WTC11 (cell line): ENCODE measurements around the gene EXOSC1. TPM values are rescaled to one million over a fixed set of nuclear protein-coding genes. Genes with fewer than 3 reads are reported as not detected.
"Not testable (repeated sequence)": the region's sequence is repeated elsewhere in the genome, so short reads cannot be mapped to it uniquely, and the experiment has no call there.

Experiments
- ATAC-seq: fragments of 200-7000 bp; cut with Tn5 transposase; 2 replicates; pipeline ENCODE4 v1.10.0; 2021; ENCODE audit warnings: mild to moderate bottlenecking, moderate library complexity
- CTCF ChIA-PET: fragments of 300-600 bp; sonication (Branson Sonifier 250); formaldehyde crosslinking; loops from one replicate; lab custom pipeline; 2021; ENCODE audit warnings: antibody characterized with exemption; lab: Charles Lee
- POLR2A ChIA-PET: fragments of 350-600 bp; sonication (Branson Sonifier 250); formaldehyde crosslinking; loops from one replicate; lab custom pipeline; 2021; ENCODE audit warnings: antibody characterized with exemption; lab: Charles Lee
- DNase-seq: peaks from one replicate; pipeline ENCODE4 v3.0.0; 2021; ENCODE audit warnings: low spot score
- H3K27ac Mint-ChIP-seq: 2 replicates; pipeline ENCODE4 v1.8.0; 2021; ENCODE audit warnings: mixed read lengths
- H3K27me3 Mint-ChIP-seq: 2 replicates; pipeline ENCODE4 v1.8.0; 2021; ENCODE audit warnings: low read depth, mild to moderate bottlenecking, moderate library complexity, mixed read lengths
- H3K36me3 Mint-ChIP-seq: 2 replicates; pipeline ENCODE4 v1.8.0; 2021; ENCODE audit warnings: mixed read lengths
- H3K4me1 Mint-ChIP-seq: 2 replicates; pipeline ENCODE4 v1.8.0; 2022; ENCODE audit warnings: mixed read lengths
- H3K4me3 Mint-ChIP-seq: 2 replicates; pipeline ENCODE4 v1.8.0; 2021; ENCODE audit warnings: mild to moderate bottlenecking, moderate library complexity, mixed read lengths
- H3K9me3 Mint-ChIP-seq: 2 replicates; pipeline ENCODE4 v1.8.0; 2021; ENCODE audit warnings: mixed read lengths
- ATF1 ChIP-seq: sonication (generic); formaldehyde crosslinking; IDR thresholded peaks from 2 replicates; pipeline ENCODE4 v1.8.1; 2023; ENCODE audit warnings: mild to moderate bottlenecking, moderate library complexity, missing genetic modification reagents
- ATF2 ChIP-seq: sonication (generic); formaldehyde crosslinking; IDR thresholded peaks from 2 replicates; pipeline ENCODE4 v1.8.1; 2022; ENCODE audit warnings: low read depth, missing genetic modification reagents, borderline replicate concordance
- FOXK1 ChIP-seq: sonication (generic); formaldehyde crosslinking; IDR thresholded peaks from 2 replicates; pipeline ENCODE4 v1.8.0; 2022; ENCODE audit warnings: mild to moderate bottlenecking, moderate library complexity, missing genetic modification reagents
- GRHL2 ChIP-seq: fragments of 250-450 bp; sonication (Bioruptor Pico); IDR thresholded peaks from 2 replicates; pipeline ENCODE4 v1.8.0; 2022; ENCODE audit warnings: mild to moderate bottlenecking, moderate library complexity; ENCODE audit not compliant: insufficient replicate concordance, severe bottlenecking
- JAZF1 ChIP-seq: fragments of 250-450 bp; sonication (Bioruptor Pico); IDR thresholded peaks from 2 replicates; pipeline ENCODE4 v1.9.0; 2021; ENCODE audit warnings: moderate library complexity, mild to moderate bottlenecking, inconsistent platforms
- MAX ChIP-seq: sonication (generic); formaldehyde crosslinking; IDR thresholded peaks from 2 replicates; pipeline ENCODE4 v1.8.0; 2022; ENCODE audit warnings: mild to moderate bottlenecking, missing genetic modification reagents
- MXD4 ChIP-seq: fragments of 250-450 bp; sonication (Bioruptor Pico); IDR thresholded peaks from 2 replicates; pipeline ENCODE4 v1.8.0; 2021; ENCODE audit warnings: mild to moderate bottlenecking, moderate library complexity, borderline replicate concordance
- NFATC4 ChIP-seq: fragments of 250-450 bp; sonication (Bioruptor Pico); IDR thresholded peaks from 2 replicates; pipeline ENCODE4 v1.9.0; 2021; ENCODE audit warnings: mild to moderate bottlenecking
- NR1H2 ChIP-seq: sonication (generic); formaldehyde crosslinking; IDR thresholded peaks from 2 replicates; pipeline ENCODE4 v1.9.0; 2021; ENCODE audit warnings: mild to moderate bottlenecking, moderate library complexity, missing genetic modification reagents
- SP1 ChIP-seq: sonication (generic); formaldehyde crosslinking; conservative IDR thresholded peaks from 2 replicates; pipeline ENCODE4 v1.8.1; 2022; ENCODE audit warnings: missing genetic modification reagents
- ZBTB21 ChIP-seq: sonication (generic); formaldehyde crosslinking; IDR thresholded peaks from 2 replicates; pipeline ENCODE4 v1.8.1; 2023; ENCODE audit warnings: mild to moderate bottlenecking, missing genetic modification reagents, borderline replicate concordance
- ZNF281 ChIP-seq: sonication (generic); formaldehyde crosslinking; IDR thresholded peaks from 2 replicates; pipeline ENCODE4 v1.8.0; 2023; ENCODE audit warnings: mild to moderate bottlenecking, missing genetic modification reagents
- total RNA-seq: library from RNA; stranded (reverse); gene quantifications from 3 replicates; pipeline ENCODE4 v1.2.3, GENCODE V29; 2021
- TF ChIP-seq, protein P1 (sequence below): fragments of 250-450 bp; sonication (Bioruptor Pico); IDR thresholded peaks from 2 replicates; pipeline ENCODE4 v1.8.0; 2021; ENCODE audit warnings: mild to moderate bottlenecking
- TF ChIP-seq, protein P2 (sequence below): sonication (generic); formaldehyde crosslinking; IDR thresholded peaks from 2 replicates; pipeline ENCODE4 v1.8.0; 2023; ENCODE audit warnings: missing genetic modification reagents, mild to moderate bottlenecking, borderline replicate concordance
- TF ChIP-seq, protein P3 (sequence below): sonication (generic); formaldehyde crosslinking; IDR thresholded peaks from 2 replicates; pipeline ENCODE4 v1.8.0; 2022; ENCODE audit warnings: mild to moderate bottlenecking, missing genetic modification reagents
- TF ChIP-seq, protein P4 (sequence below): sonication (generic); formaldehyde crosslinking; IDR thresholded peaks from 2 replicates; pipeline ENCODE4 v1.8.1; 2022; ENCODE audit warnings: missing genetic modification reagents, borderline replicate concordance
- TF ChIP-seq, protein P5 (sequence below): sonication (generic); formaldehyde crosslinking; IDR thresholded peaks from 2 replicates; pipeline ENCODE4 v1.8.1; 2023; ENCODE audit warnings: mild to moderate bottlenecking, missing genetic modification reagents, moderate library complexity

The EXOSC1 gene
- total RNA-seq, 1 experiment from 2014 or later, result 53.7 TPM

- TF ChIP-seq ZNF281 (no peak), MXD4 (CRISPR knock-in tag) (no peak), NR1H2 (CRISPR knock-in tag) (no peak), ZBTB21 (no peak), ATF1 (CRISPR knock-in tag) (no peak)
- TF ChIP-seq, protein P1, sequence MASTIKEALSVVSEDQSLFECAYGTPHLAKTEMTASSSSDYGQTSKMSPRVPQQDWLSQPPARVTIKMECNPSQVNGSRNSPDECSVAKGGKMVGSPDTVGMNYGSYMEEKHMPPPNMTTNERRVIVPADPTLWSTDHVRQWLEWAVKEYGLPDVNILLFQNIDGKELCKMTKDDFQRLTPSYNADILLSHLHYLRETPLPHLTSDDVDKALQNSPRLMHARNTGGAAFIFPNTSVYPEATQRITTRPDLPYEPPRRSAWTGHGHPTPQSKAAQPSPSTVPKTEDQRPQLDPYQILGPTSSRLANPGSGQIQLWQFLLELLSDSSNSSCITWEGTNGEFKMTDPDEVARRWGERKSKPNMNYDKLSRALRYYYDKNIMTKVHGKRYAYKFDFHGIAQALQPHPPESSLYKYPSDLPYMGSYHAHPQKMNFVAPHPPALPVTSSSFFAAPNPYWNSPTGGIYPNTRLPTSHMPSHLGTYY, result no peak
- TF ChIP-seq, protein P2, sequence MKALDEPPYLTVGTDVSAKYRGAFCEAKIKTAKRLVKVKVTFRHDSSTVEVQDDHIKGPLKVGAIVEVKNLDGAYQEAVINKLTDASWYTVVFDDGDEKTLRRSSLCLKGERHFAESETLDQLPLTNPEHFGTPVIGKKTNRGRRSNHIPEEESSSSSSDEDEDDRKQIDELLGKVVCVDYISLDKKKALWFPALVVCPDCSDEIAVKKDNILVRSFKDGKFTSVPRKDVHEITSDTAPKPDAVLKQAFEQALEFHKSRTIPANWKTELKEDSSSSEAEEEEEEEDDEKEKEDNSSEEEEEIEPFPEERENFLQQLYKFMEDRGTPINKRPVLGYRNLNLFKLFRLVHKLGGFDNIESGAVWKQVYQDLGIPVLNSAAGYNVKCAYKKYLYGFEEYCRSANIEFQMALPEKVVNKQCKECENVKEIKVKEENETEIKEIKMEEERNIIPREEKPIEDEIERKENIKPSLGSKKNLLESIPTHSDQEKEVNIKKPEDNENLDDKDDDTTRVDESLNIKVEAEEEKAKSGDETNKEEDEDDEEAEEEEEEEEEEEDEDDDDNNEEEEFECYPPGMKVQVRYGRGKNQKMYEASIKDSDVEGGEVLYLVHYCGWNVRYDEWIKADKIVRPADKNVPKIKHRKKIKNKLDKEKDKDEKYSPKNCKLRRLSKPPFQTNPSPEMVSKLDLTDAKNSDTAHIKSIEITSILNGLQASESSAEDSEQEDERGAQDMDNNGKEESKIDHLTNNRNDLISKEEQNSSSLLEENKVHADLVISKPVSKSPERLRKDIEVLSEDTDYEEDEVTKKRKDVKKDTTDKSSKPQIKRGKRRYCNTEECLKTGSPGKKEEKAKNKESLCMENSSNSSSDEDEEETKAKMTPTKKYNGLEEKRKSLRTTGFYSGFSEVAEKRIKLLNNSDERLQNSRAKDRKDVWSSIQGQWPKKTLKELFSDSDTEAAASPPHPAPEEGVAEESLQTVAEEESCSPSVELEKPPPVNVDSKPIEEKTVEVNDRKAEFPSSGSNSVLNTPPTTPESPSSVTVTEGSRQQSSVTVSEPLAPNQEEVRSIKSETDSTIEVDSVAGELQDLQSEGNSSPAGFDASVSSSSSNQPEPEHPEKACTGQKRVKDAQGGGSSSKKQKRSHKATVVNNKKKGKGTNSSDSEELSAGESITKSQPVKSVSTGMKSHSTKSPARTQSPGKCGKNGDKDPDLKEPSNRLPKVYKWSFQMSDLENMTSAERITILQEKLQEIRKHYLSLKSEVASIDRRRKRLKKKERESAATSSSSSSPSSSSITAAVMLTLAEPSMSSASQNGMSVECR (CRISPR knock-in tag), result no peak
- TF ChIP-seq, protein P3, sequence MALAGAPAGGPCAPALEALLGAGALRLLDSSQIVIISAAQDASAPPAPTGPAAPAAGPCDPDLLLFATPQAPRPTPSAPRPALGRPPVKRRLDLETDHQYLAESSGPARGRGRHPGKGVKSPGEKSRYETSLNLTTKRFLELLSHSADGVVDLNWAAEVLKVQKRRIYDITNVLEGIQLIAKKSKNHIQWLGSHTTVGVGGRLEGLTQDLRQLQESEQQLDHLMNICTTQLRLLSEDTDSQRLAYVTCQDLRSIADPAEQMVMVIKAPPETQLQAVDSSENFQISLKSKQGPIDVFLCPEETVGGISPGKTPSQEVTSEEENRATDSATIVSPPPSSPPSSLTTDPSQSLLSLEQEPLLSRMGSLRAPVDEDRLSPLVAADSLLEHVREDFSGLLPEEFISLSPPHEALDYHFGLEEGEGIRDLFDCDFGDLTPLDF (CRISPR knock-in tag), result no peak
These were observed 35.3 kb upstream of the EXOSC1 start (continued) for GRCh38 chr10:97481071-97481470.

- POLR2A ChIA-PET, result interaction anchor here (0.9 to 1.4 kb wide), 5 partner anchors 12 to 207 kb away, joined by 3 to 5 read pairs (median 4); partner anchors contain the start of genes AVPI1 and UBTD1
- Mint-ChIP-seq H3K36me3 (peaks cover 43% of the 10 kb centered on the region), H3K9me3 (no peaks in the 10 kb centered on the region), H3K27ac (peak overlapping the region; percentile 94), H3K27me3 (no peaks in the 10 kb centered on the region)
- ATAC-seq, result peak; percentile 96
- TF ChIP-seq JAZF1 (CRISPR knock-in tag), result no peak
- TF ChIP-seq FOXK1, result 0 out of 2 replicates have a peak, but pooled peaks have one; percentile 41
- peak; percentile 55; the same call in 1 of the 2 replicates for TF ChIP-seq MAX (CRISPR knock-in tag)
- TF ChIP-seq MXD4 (CRISPR knock-in tag), result no peak
- TF ChIP-seq, protein P4, sequence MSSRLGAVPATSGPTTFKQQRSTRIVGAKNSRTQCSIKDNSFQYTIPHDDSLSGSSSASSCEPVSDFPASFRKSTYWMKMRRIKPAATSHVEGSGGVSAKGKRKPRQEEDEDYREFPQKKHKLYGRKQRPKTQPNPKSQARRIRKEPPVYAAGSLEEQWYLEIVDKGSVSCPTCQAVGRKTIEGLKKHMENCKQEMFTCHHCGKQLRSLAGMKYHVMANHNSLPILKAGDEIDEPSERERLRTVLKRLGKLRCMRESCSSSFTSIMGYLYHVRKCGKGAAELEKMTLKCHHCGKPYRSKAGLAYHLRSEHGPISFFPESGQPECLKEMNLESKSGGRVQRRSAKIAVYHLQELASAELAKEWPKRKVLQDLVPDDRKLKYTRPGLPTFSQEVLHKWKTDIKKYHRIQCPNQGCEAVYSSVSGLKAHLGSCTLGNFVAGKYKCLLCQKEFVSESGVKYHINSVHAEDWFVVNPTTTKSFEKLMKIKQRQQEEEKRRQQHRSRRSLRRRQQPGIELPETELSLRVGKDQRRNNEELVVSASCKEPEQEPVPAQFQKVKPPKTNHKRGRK (CRISPR knock-in tag), result no peak
- TF ChIP-seq, protein P5, sequence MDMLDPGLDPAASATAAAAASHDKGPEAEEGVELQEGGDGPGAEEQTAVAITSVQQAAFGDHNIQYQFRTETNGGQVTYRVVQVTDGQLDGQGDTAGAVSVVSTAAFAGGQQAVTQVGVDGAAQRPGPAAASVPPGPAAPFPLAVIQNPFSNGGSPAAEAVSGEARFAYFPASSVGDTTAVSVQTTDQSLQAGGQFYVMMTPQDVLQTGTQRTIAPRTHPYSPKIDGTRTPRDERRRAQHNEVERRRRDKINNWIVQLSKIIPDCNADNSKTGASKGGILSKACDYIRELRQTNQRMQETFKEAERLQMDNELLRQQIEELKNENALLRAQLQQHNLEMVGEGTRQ, result 0 out of 2 replicates have a peak, but pooled peaks have one; percentile 18
- no peak for TF ChIP-seq ATF2 (CRISPR knock-in tag)
- TF ChIP-seq GRHL2 (CRISPR knock-in tag), result no peak
- no peak for TF ChIP-seq NFATC4 (CRISPR knock-in tag)
- peak; percentile 38; the same call in 1 of the 2 replicates for TF ChIP-seq SP1 (CRISPR knock-in tag)
- TF ChIP-seq, all 79 proteins: peak for 4
- peak; percentile 87 for DNase-seq
- H3K4me3 Mint-ChIP-seq, result peak overlapping the region; percentile 11
- CTCF ChIA-PET, result interaction anchor here (0.7 to 2.1 kb wide), 15 partner anchors 15 to 197 kb away, joined by 3 to 6 read pairs (median 4); partner anchors contain the start of genes ANKRD2, RRP12 and UBTD1
- H3K4me1 Mint-ChIP-seq, result peaks cover 21% of the 10 kb centered on the region
These were observed 34.1 kb upstream of the EXOSC1 start for GRCh38 chr10:97479939-97480338.

- Mint-ChIP-seq H3K36me3 (peaks cover 48% of the 10 kb centered on the region), H3K27ac (peak overlapping the region; percentile 69), H3K4me3 (peak overlapping the region; percentile 34), H3K4me1 (peaks cover 21% of the 10 kb centered on the region)
- POLR2A ChIA-PET, result interaction anchor here (0.9 to 1.4 kb wide), 5 partner anchors 12 to 208 kb away, joined by 3 to 5 read pairs (median 4); partner anchors contain the start of genes AVPI1 and UBTD1
- DNase-seq, H3K9me3 Mint-ChIP-seq, H3K27me3 Mint-ChIP-seq, ATAC-seq: not testable (repeated sequence)
- CTCF ChIA-PET, result interaction anchor here (0.7 to 1.5 kb wide), 12 partner anchors 15 to 133 kb away, joined by 3 to 6 read pairs (median 4); partner anchors contain the start of genes ANKRD2, RRP12 and UBTD1
These were observed 33.6 kb upstream of the EXOSC1 start for GRCh38 chr10:97479410-97479809.
